ENCODE measurements around the gene RBM47.
"Not testable (repeated sequence)": the region's sequence is repeated elsewhere in the genome, so short reads cannot be mapped to it uniquely, and the experiment has no call there.

RBM47 gene

DNA sequence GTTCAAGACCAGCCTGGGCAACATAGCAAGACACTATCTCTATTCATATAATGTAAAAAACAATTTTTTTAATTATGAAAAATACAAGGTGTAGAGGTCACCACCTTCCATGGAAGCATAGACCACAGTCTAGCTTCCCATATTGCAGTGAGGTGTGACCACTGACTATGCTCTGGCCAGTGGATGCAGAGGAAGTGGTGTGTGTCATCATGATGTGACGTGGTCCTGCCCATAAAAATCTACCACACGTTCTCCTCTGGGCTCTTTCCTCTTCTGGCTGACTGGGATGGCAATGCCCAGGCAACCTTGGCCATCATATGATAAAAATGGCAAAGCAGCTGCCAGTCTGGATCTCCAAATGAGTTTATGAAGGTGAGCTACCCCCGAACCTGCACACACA, 65.7 kb downstream of the RBM47 start:
- Histone ChIP-seq H3K27me3 (replicated peaks) (no peaks in the 10 kb centered on the region), H3K27ac (no peak overlapping the region), H3K36me3 (replicated peaks) (no peaks in the 10 kb centered on the region), H3K4me3 (ENCODE audit: low read depth, low read length) (no peak overlapping the region)
- in situ Hi-C loops (cut with HindIII; ENCODE audit: low pct_ligation_motif_present, low sequenced_read_pairs) = no loop called here
- TF ChIP-seq, protein P1, sequence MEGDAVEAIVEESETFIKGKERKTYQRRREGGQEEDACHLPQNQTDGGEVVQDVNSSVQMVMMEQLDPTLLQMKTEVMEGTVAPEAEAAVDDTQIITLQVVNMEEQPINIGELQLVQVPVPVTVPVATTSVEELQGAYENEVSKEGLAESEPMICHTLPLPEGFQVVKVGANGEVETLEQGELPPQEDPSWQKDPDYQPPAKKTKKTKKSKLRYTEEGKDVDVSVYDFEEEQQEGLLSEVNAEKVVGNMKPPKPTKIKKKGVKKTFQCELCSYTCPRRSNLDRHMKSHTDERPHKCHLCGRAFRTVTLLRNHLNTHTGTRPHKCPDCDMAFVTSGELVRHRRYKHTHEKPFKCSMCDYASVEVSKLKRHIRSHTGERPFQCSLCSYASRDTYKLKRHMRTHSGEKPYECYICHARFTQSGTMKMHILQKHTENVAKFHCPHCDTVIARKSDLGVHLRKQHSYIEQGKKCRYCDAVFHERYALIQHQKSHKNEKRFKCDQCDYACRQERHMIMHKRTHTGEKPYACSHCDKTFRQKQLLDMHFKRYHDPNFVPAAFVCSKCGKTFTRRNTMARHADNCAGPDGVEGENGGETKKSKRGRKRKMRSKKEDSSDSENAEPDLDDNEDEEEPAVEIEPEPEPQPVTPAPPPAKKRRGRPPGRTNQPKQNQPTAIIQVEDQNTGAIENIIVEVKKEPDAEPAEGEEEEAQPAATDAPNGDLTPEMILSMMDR (IDR thresholded peaks at IDR 0.05; ENCODE audit: low read depth, low read length, missing control alignments) = no peak
- DNase-seq = no peak

DNA sequence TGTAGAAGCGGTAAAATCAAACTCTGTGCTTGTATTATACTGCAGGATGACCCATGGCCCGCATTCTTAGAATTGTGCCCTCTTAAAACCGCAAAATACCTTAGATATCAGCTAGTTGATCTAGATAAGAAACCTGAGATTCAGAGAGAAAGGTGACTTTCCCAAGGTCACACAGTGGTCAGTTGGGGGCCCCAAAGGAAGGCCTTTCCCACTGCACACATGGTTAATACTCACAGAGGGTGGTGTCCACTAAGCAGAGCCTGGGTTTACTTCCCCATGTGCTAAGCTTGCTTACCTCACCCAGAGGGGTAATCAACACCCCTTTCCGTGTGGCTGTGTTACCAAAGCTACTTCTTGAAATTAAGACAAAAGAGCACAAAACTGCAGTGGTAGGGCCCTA, 66.3 kb downstream of the RBM47 start:
- Histone ChIP-seq H3K27ac (no peak overlapping the region), H3K36me3 (replicated peaks) (no peaks in the 10 kb centered on the region), H3K27me3 (replicated peaks) (no peaks in the 10 kb centered on the region), H3K4me3 (ENCODE audit: low read depth, low read length) (no peak overlapping the region)
- TF ChIP-seq, protein P1 (IDR thresholded peaks at IDR 0.05; ENCODE audit: low read depth, low read length, missing control alignments) = no peak
- in situ Hi-C loops (cut with HindIII; ENCODE audit: low pct_ligation_motif_present, low sequenced_read_pairs) = no loop called here
- no peak for DNase-seq

DNA sequence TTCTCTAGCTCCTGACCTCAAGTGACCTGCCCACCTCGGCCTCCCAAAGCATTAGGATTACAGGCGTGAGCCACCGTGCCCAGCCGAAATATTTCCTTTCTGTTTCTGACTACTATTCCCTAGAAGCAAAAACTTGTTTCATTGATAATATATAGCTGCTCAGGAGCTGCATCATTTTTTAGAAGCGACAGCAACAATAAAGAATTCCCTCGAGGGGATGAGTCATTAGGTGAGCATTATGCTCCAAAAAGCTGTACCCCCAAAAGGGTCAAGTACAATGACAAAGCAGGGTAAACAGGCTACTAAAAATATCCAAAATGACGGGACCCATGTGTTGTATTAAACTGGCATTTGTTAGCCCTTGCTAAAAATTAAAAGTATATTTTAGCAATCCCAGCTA, 67.0 kb downstream of the RBM47 start:
- H3K27ac ChIP-seq = no peak overlapping the region
- no peak for DNase-seq
- in situ Hi-C loops (cut with HindIII; ENCODE audit: low pct_ligation_motif_present, low sequenced_read_pairs) = no loop called here
- TF ChIP-seq, protein P1 (IDR thresholded peaks at IDR 0.05; ENCODE audit: low read depth, low read length, missing control alignments) = no peak
- H3K27me3 ChIP-seq (replicated peaks) = no peaks in the 10 kb centered on the region
- H3K4me3 ChIP-seq (ENCODE audit: low read depth, low read length) = no peak overlapping the region
- H3K36me3 ChIP-seq (replicated peaks) = no peaks in the 10 kb centered on the region

DNA sequence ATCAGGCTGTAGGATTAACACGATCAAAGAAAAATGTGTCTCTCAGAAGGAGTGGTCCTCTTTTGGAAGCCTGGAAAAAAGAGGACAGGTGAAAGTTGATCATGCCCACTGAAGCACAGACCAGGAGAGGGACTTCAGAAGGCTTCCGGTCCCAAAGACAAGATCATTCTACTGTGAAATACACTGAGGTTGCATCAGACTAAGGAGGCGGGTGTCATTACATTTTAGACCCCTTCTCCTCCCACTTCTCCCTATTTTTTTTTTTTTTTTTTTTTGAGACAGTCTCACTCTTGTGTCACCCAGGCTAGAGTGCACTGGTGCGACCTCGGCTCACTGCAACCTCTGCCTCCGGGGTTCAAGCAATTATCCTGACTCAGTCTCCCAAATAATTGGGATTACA, 67.5 kb downstream of the RBM47 start:
- in situ Hi-C loops (cut with HindIII; ENCODE audit: low pct_ligation_motif_present, low sequenced_read_pairs) = no loop called here
- H3K4me3 ChIP-seq (ENCODE audit: low read depth, low read length) = no peak overlapping the region
- no peak for DNase-seq
- H3K27me3 ChIP-seq (replicated peaks) = no peaks in the 10 kb centered on the region
- no peaks in the 10 kb centered on the region for H3K36me3 ChIP-seq (replicated peaks)
- TF ChIP-seq, protein P1 (IDR thresholded peaks at IDR 0.05; ENCODE audit: low read depth, low read length, missing control alignments) = no peak
- no peak overlapping the region for H3K27ac ChIP-seq

DNA sequence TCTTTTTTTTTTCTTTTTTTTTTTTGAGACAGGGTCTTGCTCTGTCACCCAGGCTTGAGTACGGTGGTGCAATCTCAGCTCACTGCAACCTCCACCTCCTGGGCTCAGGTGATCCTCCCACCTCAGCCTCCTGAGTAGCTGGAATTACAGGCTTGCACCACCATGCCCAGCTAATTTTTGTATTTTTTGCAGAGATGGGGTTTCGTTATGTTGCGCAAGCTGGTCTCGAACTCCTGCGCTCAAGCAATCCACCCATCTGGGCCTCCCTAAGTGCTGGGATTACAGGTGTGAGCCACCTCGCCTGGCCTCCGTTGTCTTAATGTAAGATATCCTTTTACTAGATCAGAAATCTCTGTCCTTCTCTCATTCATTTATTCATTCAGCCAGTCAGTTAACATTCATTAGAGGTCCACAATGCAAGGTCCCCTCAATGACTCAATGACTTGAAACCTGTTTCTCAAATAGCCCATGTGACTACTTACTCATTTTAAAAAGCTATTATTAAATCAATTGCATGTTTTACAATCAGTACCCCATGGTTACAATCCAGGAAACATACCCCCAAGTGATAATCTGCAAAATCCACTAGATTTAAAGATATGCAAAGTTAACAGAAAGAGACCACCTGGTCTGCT, 68.0 kb downstream of the RBM47 start:
- H3K4me3 ChIP-seq (ENCODE audit: low read depth, low read length); DNase-seq; in situ Hi-C loops (cut with HindIII; ENCODE audit: low pct_ligation_motif_present, low sequenced_read_pairs); H3K36me3 ChIP-seq (replicated peaks); H3K27me3 ChIP-seq (replicated peaks); H3K27ac ChIP-seq: not testable (repeated sequence)

DNA sequence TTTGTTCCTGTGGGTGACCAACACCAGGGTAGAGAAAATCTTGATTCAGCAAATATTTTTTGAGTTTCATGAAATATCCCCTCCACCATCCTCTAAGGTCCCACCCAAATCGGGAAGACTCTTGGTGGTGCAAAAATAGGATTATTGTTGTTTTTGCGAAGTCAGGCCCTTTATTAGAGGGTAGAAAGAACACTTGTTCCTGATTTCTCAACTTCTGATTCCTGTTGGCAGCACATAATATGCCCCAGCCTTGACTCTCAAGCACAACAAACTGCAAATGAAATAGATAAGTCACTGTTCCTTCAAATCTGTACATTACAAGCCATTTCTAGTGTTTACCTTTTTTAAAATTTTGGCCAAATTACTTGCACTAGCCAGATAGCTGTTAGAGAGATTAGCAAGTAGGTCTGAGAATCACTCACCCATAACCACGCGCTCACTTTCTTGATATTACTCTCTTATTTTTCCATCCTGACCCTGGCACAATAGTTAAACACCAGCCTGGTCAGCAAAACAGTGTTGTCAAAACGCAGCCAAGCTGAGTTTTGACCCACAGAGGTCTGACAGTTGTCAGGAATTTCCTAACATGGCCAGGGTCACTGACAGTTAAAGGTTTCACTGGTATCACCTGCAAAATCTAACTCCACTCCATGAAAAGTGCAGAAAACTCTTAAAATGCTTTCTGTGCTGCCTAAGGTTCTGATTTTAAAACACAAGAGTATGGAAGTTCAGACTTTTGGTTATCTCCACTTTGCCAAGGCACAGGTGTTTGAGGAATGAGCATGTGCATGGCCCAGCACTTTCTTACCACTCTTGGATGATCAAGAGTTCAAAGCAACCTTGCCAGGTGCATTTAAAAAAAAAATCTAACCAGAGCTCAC, 69.8 kb downstream of the RBM47 start:
- Histone ChIP-seq H3K27me3 (replicated peaks) (no peaks in the 10 kb centered on the region), H3K27ac (no peak overlapping the region), H3K4me3 (ENCODE audit: low read depth, low read length) (no peak overlapping the region), H3K36me3 (replicated peaks) (no peaks in the 10 kb centered on the region)
- DNase-seq = no peak
- TF ChIP-seq, protein P1 (IDR thresholded peaks at IDR 0.05; ENCODE audit: low read depth, low read length, missing control alignments) = no peak
- in situ Hi-C loops (cut with HindIII; ENCODE audit: low pct_ligation_motif_present, low sequenced_read_pairs) = no loop called here
